22Rv1 (cell line): Measurements from ENCODE around the gene ABCA7.

Source experiments
- ZFX ChIP-seq: fragments of 450-650 bp; IDR thresholded peaks from 2 replicates; pipeline ENCODE4 v1.6.1; 2017; ENCODE audit warnings: antibody characterized with exemption, borderline replicate concordance
- TF ChIP-seq, protein P1 (sequence below): fragments of 450-650 bp; IDR thresholded peaks from 2 replicates; pipeline ENCODE4 v1.5.1; 2017; ENCODE audit warnings: mild to moderate bottlenecking

GRCh38 chr19:1026783-1027649, 12.9 kb upstream of the ABCA7 start:
- TF ChIP-seq, protein P1, sequence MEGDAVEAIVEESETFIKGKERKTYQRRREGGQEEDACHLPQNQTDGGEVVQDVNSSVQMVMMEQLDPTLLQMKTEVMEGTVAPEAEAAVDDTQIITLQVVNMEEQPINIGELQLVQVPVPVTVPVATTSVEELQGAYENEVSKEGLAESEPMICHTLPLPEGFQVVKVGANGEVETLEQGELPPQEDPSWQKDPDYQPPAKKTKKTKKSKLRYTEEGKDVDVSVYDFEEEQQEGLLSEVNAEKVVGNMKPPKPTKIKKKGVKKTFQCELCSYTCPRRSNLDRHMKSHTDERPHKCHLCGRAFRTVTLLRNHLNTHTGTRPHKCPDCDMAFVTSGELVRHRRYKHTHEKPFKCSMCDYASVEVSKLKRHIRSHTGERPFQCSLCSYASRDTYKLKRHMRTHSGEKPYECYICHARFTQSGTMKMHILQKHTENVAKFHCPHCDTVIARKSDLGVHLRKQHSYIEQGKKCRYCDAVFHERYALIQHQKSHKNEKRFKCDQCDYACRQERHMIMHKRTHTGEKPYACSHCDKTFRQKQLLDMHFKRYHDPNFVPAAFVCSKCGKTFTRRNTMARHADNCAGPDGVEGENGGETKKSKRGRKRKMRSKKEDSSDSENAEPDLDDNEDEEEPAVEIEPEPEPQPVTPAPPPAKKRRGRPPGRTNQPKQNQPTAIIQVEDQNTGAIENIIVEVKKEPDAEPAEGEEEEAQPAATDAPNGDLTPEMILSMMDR, result no peak
- no peak for TF ChIP-seq ZFX
